K562 (cell line): ENCODE data around the gene CCAR1. TPM values are rescaled to one million over a fixed set of nuclear protein-coding genes. Genes with fewer than 3 reads are reported as not detected.

Experiments used
- ATAC-seq: fragments of 200-7000 bp; cut with Tn5 transposase; 3 replicates; pipeline ENCODE4 v1.9.1; 2020; ENCODE audit warnings: moderate library complexity
- BruUV-seq: library from RNA; stranded (reverse); fragments of 400-500 nt; replicated peaks from 2 replicates; lab custom pipeline; 2021; lab: Mats Ljungman, UMichigan
- CTCF ChIA-PET: fragments of 300-600 bp; formaldehyde crosslinking; extraction: SDS; loops from one replicate; lab custom pipeline; 2021; ENCODE audit warnings: low intra/inter-chr PET ratio; lab: Yijun Ruan, JAX
- POLR2A ChIA-PET: fragments of 300-600, 350-650 bp; sonication (Branson Sonifier 250); formaldehyde crosslinking; extraction: SDS; loops from one replicate; lab custom pipeline; 2021; ENCODE audit warnings: antibody characterized with exemption, inconsistent platforms; lab: Yijun Ruan, JAX
- DNase-seq, 4 experiments: peaks; one replicate each; pipeline versions ENCODE4 v3.0.0 to v3.0.0-alpha.2; 2011 to 2018; ENCODE audit warnings: low spot score in 3 of 4, mixed read lengths in 3 of 4; ENCODE audit errors: extremely low read depth in 1 of 4
- FAIRE-seq: peaks from 2 replicates; lab custom pipeline; 2011; peaks lifted over from hg19 to GRCh38; lab: Jason Lieb, UNC
- H2AFZ ChIP-seq: 2 replicates; pipeline ENCODE4 v1.6.0; 2011; ENCODE audit warnings: low read depth, low read length, control low read depth, inconsistent platforms
- H3K27ac ChIP-seq: fragments of 200-600 bp; 3 replicates; pipeline ENCODE4 v1.8.0; 2011; ENCODE audit warnings: low read depth, mild to moderate bottlenecking, control low read depth, inconsistent platforms, low read length, moderate library complexity, mixed read lengths; ENCODE audit errors: extremely low read depth
- H3K27me3 ChIP-seq, 2 experiments: fragments of 300-600 bp in 1 of 2; 2 replicates in 1 of 2; 3 replicates in 1 of 2; pipeline versions ENCODE4 v1.6.0 to v1.8.0; 2011; ENCODE audit warnings: inconsistent platforms in 2 of 2, low read length in 2 of 2, mild to moderate bottlenecking in 1 of 2, mixed read lengths in 1 of 2, moderate library complexity in 1 of 2; ENCODE audit not compliant: control insufficient read depth in 2 of 2, insufficient read depth in 2 of 2
- H3K36me3 ChIP-seq: fragments of 300-600 bp; 3 replicates; pipeline ENCODE4 v1.8.0; 2011; ENCODE audit warnings: mild to moderate bottlenecking, low read length, inconsistent platforms; ENCODE audit not compliant: control insufficient read depth, insufficient read depth
- H3K4me1 ChIP-seq, 2 experiments: fragments of 200-600 bp in 1 of 2; replicated peaks in 1 of 2; 2 replicates in 1 of 2; 3 replicates in 1 of 2; pipeline versions ENCODE4 v1.5.1 to v1.8.0; 2011; ENCODE audit warnings: inconsistent platforms in 2 of 2, low read length in 2 of 2, mild to moderate bottlenecking in 1 of 2, mixed read lengths in 1 of 2, moderate library complexity in 1 of 2; ENCODE audit not compliant: control insufficient read depth in 2 of 2, insufficient read depth in 2 of 2
- H3K4me2 ChIP-seq: 2 replicates; pipeline ENCODE4 v1.6.1; 2011; ENCODE audit warnings: low read length, control low read depth, inconsistent platforms, mixed read lengths; ENCODE audit not compliant: insufficient read depth
- H3K4me3 ChIP-seq: fragments of 200-600 bp; sonication (generic), shearing (Covaris generic); 2 replicates; pipeline ENCODE4 v1.5.1; 2016; ENCODE audit warnings: control low read depth, inconsistent platforms
- H3K79me2 ChIP-seq: fragments of 200-600 bp; 3 replicates; pipeline ENCODE4 v1.8.0; 2011; ENCODE audit warnings: low read length, inconsistent platforms; ENCODE audit not compliant: control insufficient read depth, insufficient read depth
- H3K9ac ChIP-seq, 2 experiments: 2 replicates each; pipeline versions ENCODE4 v1.6.0 to v1.6.1; 2011; ENCODE audit warnings: low read depth in 2 of 2, low read length in 2 of 2, control low read depth in 1 of 2, inconsistent platforms in 1 of 2, mild to moderate bottlenecking in 1 of 2, mixed read lengths in 1 of 2; ENCODE audit not compliant: insufficient read depth in 1 of 2
- H3K9me1 ChIP-seq: one replicate; pipeline ENCODE4 v1.6.0; 2011; ENCODE audit warnings: inconsistent platforms, mild to moderate bottlenecking, low read length, moderate library complexity; ENCODE audit not compliant: control insufficient read depth, insufficient read depth
- H3K9me3 ChIP-seq: replicated peaks from 2 replicates; pipeline ENCODE4 v1.5.1; 2011; ENCODE audit warnings: low read depth, low read length, inconsistent platforms; ENCODE audit not compliant: control insufficient read depth, insufficient read depth
- H4K20me1 ChIP-seq: replicated peaks from 2 replicates; pipeline ENCODE4 v1.6.1; 2011; ENCODE audit warnings: low read length, inconsistent platforms, mixed read lengths; ENCODE audit not compliant: control insufficient read depth, insufficient read depth
- BRF2 ChIP-seq: IDR thresholded peaks from 3 replicates; pipeline ENCODE4 v1.6.1; 2011; ENCODE audit warnings: borderline replicate concordance, mild to moderate bottlenecking; ENCODE audit not compliant: insufficient read length, insufficient read depth
- KLF6 ChIP-seq: fragments of 250-450 bp; sonication (Bioruptor Pico); IDR thresholded peaks from 2 replicates; pipeline ENCODE4 v1.4.0; 2020; ENCODE audit warnings: mild to moderate bottlenecking, moderate library complexity, borderline replicate concordance
- MEIS2 ChIP-seq: fragments of 450-650 bp; IDR thresholded peaks from 2 replicates; pipeline ENCODE4 v1.6.1; 2014; ENCODE audit warnings: mild to moderate bottlenecking; ENCODE audit not compliant: partially characterized antibody
- RERE ChIP-seq: sonication (generic); formaldehyde crosslinking; IDR thresholded peaks from 2 replicates; pipeline ENCODE4 v1.8.0; 2023; ENCODE audit warnings: missing genetic modification reagents, mild to moderate bottlenecking, borderline replicate concordance
- ZBTB17 ChIP-seq: fragments of 450-650 bp; formaldehyde crosslinking; IDR thresholded peaks from 2 replicates; pipeline ENCODE4 v1.4.0; 2020; ENCODE audit warnings: mild to moderate bottlenecking
- ZNF165 ChIP-seq: fragments of 250-450 bp; sonication (Bioruptor Pico); IDR thresholded peaks from 2 replicates; pipeline ENCODE4 v1.4.0; 2020; ENCODE audit warnings: borderline replicate concordance
- ZNF699 ChIP-seq: fragments of 250-450 bp; sonication (Bioruptor Pico); IDR thresholded peaks from 2 replicates; pipeline ENCODE4 v1.8.0; 2021; ENCODE audit warnings: mild to moderate bottlenecking, moderate library complexity; ENCODE audit not compliant: insufficient replicate concordance
- ZNF76 ChIP-seq: fragments of 250-450 bp; sonication (Bioruptor Pico); IDR thresholded peaks from 2 replicates; pipeline ENCODE4 v1.4.0; 2020; ENCODE audit warnings: mild to moderate bottlenecking, moderate library complexity, borderline replicate concordance
- ZNF830 ChIP-seq: fragments of 250-450 bp; sonication (Bioruptor Pico); IDR thresholded peaks from 2 replicates; pipeline ENCODE4 v1.5.0; 2021; ENCODE audit warnings: mild to moderate bottlenecking
- WGBS: fragments of 100-300 bp; shearing (Covaris generic); methylation state at CpG from one replicate; pipeline ENCODE4 v1.1.6; 2016; ENCODE audit warnings: low coverage, mixed read lengths; ENCODE audit not compliant: insufficient coverage; ENCODE audit errors: missing lambda C conversion rate; 5-methylcytosine and 5-hydroxymethylcytosine counted together
- in situ Hi-C: fragments of 300-500 bp; cut with MboI; formaldehyde crosslinking; loops from 4 replicates; pipeline ENCODE4 v1.15.0; 2018; ENCODE audit warnings: inconsistent platforms, mixed read lengths
- intact Hi-C: fragments of 100-400 bp; cut with micrococcal nuclease; formaldehyde crosslinking; loops from 2 replicates; pipeline ENCODE4 v1.14.2; 2022
- polyA plus RNA-seq, 8 experiments: library from polyadenylated mRNA; depleted of rRNA in 4 of 8; stranded (reverse) in 5 of 8; unstranded in 3 of 8; fragments of >200 nt; fragmentation: Nextera tagmentation in 2 of 8; fragmentation: Illumina TruSeq in 1 of 8; extraction: Ambion mirVana in 2 of 8; extraction: Trizol in 1 of 8; gene quantifications; 2 replicates each; pipeline versions ENCODE4 v1.2.1 to v1.2.3, GENCODE V29; 2011 to 2014; ENCODE audit warnings: inconsistent platforms in 1 of 8, missing spikeins in 1 of 8
- total RNA-seq, 7 experiments: library from RNA; depleted of rRNA in 6 of 7; stranded (reverse); fragments of >200 nt in 6 of 7; fragmentation: Illumina TruSeq in 2 of 7; extraction: Trizol in 2 of 7; gene quantifications; 2 replicates each; pipeline versions ENCODE4 v1.2.1 to v1.2.3, GENCODE V29; 2011 to 2021; ENCODE audit warnings: low replicate concordance in 1 of 7

CCAR1 gene
- total and polyA plus RNA-seq, 9 of the 15 experiments (the other 6 are each of a cell fraction or from before 2014, with no cell fraction given): 44.8 to 173 (median 111) TPM

GRCh38 chr10:68800211-68800610 lies 79.2 kb downstream of the CCAR1 start:
- Histone ChIP-seq H3K27me3 (no peaks in the 10 kb centered on the region), H3K9me3 (no peaks in the 10 kb centered on the region), H3K4me1 (peaks cover 3 to 5% of the 10 kb centered on the region in 2 experiments; a peak in 2 of 5 replicates), H3K27ac (no peak overlapping the region), H2AFZ (no peak overlapping the region), H3K9ac (no peak overlapping the region), H3K79me2 (no peaks in the 10 kb centered on the region), H3K9me1 (no peaks in the 10 kb centered on the region), H4K20me1 (no peaks in the 10 kb centered on the region), H3K36me3 (peaks cover 17% of the 10 kb centered on the region; the same call in 2 of the 3 replicates), H3K4me3 (no peak overlapping the region), H3K4me2 (no peak overlapping the region)
- ChIA-PET POLR2A (interaction anchor here (0.7 to 1.4 kb wide), 3 partner anchors 12 to 187 kb away, joined by 3 to 6 read pairs (median 3); no protein-coding TSS in a partner anchor), CTCF (no interaction called here)
- DNase-seq (no peak), ATAC-seq (no peak), FAIRE-seq (no peak)
- no TSS peak for BruUV-seq
- intact Hi-C loops (no loop called here), in situ Hi-C loops (no loop called here)
- TF ChIP-seq ZNF830 (CRISPR knock-in tag): no peak
- TF ChIP-seq ZBTB17 (CRISPR knock-in tag): no peak
- no peak for TF ChIP-seq BRF2
- no peak for TF ChIP-seq MEIS2
- no peak for TF ChIP-seq KLF6
- TF ChIP-seq ZNF699 (CRISPR knock-in tag): no peak
- no peak for TF ChIP-seq RERE (CRISPR knock-in tag)
- no peak for TF ChIP-seq ZNF165 (CRISPR knock-in tag)
- TF ChIP-seq ZNF76: no peak
- WGBS: 69% methylated on average over 2 of the region's 2 CpGs
